HG03460 (cell line): ENCODE measurements around the gene MYOZ2.

ENCODE experiments used
- ATAC-seq: cut with Tn5 transposase; IDR thresholded peaks from one replicate; pipeline ENCODE4 v1.9.1; 2021; ENCODE audit not compliant: unreplicated experiment

Gene MYOZ2

DNA sequence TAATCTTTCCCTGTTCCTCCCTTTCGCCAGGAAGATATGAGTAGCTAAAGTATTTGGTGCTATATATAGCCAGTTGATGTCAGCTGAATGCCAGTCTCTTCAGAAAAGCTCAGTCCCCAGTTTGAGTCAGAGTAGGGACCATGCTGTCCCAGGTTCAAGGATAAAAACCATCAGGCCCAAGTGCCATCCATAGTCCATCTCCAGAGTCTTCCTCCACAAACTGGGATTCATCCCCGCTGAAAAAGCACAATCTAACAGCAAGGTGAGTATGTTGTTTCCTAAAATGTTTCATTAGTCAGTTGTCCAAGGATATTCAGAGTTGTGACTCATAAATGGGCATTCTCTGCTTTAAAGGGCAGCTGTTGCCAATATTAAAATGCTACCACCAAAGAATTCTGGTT, at the start of gene MYOZ2:
TSS of gene MYOZ2 (plus strand) at position 112 of the 401 bp plus-strand sequence. CDS start 694 bp downstream, outside the sequence.
- no peak for ATAC-seq

DNA sequence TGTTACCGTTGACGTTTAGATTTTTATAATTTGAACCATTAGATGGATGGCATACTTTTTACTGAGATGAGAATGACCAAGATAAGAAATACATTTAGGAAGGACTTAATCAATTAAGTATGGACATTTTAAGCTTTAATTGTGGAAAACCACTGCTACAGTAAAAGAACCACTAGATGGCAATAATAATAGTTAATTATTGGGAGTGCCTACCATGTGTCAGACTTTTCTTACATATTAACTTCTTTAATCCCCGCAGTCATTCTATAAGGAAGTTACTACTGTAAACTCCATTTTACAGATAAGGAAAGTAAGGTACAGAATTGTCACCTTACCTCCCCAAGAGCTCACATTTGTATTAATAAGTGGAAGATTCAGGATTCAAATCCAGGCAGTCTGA, 48.5 kb upstream of the MYOZ2 start:
- ATAC-seq, result no peak

GRCh38 chr4:119087656-119088055, 48.0 kb upstream of the MYOZ2 start:
- no peak for ATAC-seq

- no peak for ATAC-seq
Observed at GRCh38 chr4:119093042-119093827, 42.4 kb upstream of the MYOZ2 start.

DNA sequence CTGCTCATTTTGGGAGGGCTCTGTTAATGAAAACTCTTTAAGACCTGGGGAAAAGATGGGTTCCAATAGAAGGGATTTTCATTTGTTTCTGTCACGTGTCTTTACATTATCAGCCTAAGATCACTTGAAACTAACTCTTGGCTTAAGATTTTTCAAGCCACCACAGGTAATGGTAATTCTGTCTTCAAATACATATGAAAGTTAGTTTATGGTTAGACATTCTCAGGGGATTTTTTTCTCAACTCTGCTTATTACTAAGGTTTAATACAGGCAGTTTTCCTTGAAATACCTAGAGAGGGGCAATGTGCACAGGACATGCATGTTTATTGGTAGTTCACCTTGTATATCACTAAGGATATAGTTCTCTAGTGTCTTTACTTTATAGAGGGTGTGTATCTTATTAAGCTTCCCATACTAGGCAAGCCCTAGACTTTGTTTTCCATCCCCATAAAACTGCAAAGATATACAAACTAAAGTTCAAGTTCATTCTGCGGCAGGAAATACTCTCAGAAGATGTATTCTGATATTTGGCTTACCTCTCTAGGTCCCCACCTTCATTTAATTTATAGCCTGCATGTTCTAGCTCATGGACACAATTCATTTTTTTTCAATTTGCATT, 38.2 kb upstream of the MYOZ2 start:
- no peak for ATAC-seq

- ATAC-seq, result no peak
Observed at GRCh38 chr4:119098306-119098705, 37.3 kb upstream of the MYOZ2 start.

- ATAC-seq, result no peak
Observed at GRCh38 chr4:119099227-119099810, 36.3 kb upstream of the MYOZ2 start.

GRCh38 chr4:119100655-119101054, 35.0 kb upstream of the MYOZ2 start:
- ATAC-seq, result no peak

GRCh38 chr4:119103263-119103662, 32.4 kb upstream of the MYOZ2 start:
- no peak for ATAC-seq

DNA sequence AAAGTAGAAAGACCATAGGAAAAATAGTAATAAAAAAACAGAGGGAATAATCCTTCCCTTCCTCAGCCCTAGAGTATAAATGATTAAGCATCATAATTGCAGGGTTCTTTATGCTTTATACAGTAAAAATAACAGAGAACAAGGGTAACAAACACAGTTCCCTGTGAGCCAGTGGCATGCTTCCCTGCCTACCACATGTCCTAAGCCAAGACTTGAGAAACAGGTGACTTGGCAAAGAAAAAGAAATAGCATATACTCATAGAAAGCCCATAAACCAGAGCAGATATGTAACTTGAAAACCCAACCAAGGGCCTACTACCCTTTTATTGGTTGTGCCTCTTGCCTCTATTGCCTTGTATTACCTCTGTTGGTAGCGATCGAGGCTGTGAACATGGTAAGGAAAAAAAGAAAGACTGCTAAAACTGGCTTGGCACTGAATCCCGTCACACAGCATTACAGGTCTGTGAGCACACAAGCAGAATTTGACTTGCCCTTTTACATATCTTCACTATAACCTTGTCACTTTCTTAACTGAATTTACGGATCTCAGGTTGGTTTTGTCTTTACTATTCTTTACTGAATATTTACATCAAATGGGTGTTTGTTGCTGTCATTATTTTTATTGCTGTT, 30.9 kb upstream of the MYOZ2 start:
- no peak for ATAC-seq

- no peak for ATAC-seq
Observed at GRCh38 chr4:119105605-119106004, 30.0 kb upstream of the MYOZ2 start.

GRCh38 chr4:119106036-119107000, 29.3 kb upstream of the MYOZ2 start:
- ATAC-seq, result no peak

- ATAC-seq, result no peak
Observed at GRCh38 chr4:119110121-119110520, 25.5 kb upstream of the MYOZ2 start.

GRCh38 chr4:119111296-119111695, 24.3 kb upstream of the MYOZ2 start:
- ATAC-seq, result no peak

DNA sequence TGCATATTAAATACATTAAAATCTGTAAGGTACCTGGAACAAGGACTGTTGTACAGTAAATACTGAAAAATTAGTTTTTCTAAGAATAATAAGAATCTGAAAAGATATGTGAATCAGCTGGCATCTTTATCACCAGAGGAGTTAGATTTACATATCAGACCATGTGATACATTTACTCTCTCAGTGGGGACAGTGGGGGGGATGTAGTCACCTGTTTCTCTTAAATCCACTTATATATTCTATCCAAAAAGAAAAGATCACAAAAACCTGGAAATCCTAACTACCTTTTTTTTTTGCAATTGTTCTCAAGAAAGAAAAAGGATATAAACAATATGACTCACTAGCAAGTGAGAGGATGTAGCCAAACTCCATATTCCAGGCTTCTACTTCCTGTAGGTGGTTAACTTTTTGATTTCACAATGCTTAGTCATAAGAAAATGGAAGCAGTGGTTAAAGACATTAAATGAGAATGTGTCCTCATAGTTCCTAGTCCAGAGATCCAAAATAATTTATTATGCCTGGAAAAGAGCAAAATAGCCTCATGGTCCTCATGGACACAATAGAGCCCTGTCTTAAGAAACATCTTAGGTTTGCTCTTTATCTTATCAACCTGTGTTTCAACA, 22.5 kb upstream of the MYOZ2 start:
- no peak for ATAC-seq

DNA sequence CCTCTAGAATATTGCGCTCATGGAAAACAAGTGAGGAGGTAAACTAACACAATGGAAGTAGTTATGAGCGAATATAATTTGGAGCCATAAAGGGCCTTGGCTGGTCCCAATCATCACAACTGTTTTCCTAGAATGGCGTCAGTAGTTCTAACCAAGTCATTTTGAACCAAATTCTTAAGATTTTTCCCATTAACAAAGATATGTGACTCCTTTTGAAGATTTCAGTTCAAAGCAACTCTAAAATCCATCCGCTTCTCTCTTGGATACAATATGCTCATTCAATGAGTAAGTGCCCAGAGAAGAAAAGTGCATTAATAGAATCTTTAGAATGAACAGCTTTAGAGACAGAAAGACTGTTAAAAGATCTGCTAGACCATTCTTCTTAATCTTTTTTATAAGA, 19.6 kb upstream of the MYOZ2 start:
- no peak for ATAC-seq

DNA sequence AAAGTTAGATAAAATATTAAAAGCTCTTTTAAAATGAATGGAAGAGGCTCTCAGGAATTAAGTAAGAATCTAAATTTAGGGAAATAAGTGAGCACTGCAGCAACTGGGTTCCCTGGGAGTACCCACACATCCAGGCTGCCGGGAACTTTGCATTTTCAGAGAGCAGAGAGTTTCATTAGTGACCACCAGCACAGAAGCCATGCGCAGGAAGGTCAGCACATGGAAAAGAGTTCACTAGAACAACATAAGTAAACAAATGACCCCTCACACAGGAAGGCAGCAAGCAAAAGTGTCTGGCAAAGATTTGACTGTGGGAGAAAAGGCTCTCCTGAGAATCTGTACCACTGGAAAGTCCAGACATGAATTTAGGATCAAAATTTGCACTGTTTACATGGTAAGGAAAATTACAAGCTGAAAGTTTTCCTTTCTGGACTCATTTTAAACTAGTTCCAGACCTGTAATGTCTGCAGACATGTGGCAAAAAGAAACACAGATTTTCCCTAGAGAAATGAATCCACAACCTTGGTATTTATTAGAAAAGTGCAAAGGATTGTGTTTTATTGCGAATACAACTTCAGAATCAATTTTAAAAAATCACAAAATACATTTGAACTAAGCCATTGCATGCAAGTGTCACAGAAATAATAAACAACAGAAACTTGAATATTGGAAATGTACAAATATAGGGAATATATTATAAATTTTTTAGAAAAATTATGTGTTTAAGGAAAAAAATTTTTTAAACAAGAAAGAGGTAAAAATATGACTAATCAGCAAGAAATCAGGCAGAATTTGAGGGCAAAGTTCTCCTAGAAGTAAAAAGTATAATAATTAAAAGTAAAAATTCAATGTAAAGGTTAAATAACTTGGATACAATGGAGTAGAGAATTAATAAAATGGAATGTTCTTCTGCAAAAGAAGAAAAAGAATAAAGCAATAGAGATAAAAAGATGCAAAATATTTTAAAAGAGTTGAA, 18.4 kb upstream of the MYOZ2 start:
- no peak for ATAC-seq

DNA sequence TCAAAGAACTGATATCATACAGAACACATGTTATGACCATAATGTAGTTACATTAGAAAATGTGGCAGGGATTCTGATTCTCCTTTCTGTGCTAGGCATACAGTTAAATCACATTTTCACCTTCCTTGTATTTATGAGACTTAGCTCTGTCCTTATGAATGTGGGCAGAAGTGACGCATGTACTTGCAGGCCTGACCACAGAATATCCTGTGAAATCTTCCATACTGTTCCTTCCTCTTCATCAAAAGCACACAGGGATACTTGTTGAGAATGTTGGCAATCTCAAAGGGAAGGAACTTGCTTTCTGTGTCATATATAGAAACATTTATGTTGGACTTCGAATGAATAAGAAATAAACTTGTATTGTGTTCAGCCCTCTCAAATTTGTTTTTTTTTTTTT, 17.2 kb upstream of the MYOZ2 start:
- no peak for ATAC-seq

DNA sequence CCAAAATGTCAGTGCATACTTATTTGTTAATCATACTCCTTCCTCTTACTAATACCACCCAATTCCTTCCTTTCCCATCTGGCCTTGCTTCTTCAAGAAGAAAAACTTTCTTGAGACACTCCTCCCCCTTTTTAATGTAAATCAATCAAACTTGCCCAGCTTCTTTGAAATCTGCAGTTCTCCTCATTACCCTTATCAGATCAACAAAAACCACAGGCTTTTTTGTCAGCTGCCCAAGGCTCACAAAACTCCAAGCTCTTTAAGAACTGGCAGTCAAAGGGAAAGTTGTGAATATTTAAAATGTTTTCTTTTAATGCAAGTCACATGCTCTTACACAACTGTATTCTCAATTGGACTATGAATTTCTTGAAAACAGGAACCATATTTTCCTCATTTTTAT, 11.3 kb upstream of the MYOZ2 start:
- ATAC-seq, result no peak
